G401.6 (cell line): ENCODE data around the gene AUTS2.
"Not testable (repeated sequence)": the region's sequence is repeated elsewhere in the genome, so short reads cannot be mapped to it uniquely, and the experiment has no call there.

Source experiments
- FAIRE-seq: peaks from 2 replicates; lab custom pipeline; 2012; peaks lifted over from hg19 to GRCh38; lab: Jason Lieb, UNC

AUTS2 gene

DNA sequence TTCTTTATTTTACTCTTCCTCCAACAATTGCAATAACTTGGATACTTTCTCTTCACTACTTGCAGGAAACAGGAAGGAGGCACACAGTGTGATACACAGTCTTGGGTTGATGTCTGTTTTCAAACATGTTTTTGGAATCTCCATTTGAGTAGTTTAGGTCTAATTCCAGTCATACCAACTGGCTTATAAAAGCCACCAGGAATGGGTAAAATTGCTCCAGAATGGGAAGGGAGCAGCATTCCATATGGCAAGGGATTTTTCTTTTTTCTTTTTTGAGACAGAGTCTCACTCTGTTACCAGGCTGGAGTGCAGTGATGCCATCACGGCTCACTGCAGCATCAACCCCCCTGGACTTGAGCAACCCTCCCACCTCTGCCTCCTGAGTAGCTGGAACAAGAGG, 988.5 kb downstream of the AUTS2 start:
- FAIRE-seq = no peak

DNA sequence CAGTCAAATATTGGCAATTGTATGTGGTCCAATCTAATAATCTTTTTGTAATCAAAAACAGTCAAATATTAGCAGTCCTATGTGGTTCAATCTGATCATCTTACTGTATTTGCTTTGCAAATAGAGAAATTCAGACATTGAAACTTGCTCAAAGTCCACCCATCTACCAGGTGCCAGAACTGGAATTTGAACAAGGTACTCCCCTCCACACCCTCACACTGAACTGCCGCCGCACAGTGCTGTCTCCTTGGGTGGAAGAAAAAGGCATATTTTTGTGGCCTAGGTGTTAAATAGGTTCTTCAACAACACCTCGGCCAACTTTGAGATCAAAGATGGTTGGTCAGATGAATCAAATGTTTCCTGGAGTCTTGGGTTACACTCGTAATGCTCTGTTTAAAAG, 989.5 kb downstream of the AUTS2 start:
- no peak for FAIRE-seq

DNA sequence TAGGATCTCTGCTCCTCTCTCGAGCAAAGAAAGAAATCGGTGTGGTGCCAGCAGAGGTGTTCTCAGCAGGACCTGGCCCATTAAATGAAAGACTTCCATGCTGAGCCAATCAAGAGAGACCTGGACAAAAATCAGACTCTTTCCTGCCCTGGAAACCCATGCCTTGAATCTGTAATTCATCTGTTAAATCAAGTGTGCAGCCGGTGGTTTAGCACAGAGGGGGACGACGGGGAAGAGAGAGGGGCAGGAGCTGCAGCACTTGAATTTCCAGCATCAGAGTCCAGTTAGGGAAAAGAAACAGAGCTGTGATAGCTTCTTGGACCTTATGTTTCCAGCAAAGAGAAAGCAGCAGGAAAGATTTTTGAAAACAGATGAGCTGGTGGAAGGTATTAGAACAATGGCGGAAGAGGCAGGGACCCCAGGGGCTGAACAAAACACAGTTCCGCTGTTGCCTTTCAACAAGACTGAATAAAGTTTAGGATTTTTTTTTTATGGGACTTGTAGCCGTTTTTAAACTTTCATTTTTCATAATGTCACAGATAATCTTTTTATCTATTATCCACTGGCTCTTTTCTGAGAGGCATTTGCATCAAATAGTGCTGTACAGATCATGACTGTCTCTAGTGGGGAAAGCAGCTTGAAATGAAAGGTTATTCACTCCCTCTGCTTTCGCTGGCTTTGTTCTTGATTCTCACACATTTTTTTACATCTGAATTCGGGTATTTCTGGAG, 990.1 kb downstream of the AUTS2 start:
- FAIRE-seq = no peak

DNA sequence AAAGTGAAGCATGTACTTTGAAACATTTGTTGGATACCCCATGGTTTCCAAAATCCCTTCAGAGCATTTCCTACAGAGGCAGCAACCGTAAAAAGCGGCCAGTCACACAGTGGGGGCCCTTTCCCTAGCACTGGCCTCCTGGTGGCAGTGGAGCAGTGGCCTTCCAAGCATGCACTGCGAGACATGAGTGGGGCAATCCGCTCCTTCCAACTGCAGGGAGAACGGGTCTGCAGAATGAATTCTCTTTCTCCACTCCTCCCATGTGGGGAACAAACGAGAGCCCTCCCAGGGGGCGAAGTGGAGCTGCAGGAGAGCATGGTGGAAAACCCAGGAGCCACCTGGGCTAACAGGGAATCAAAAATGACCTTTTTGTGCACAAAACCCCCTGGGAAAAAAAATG, 990.7 kb downstream of the AUTS2 start:
- no peak for FAIRE-seq

DNA sequence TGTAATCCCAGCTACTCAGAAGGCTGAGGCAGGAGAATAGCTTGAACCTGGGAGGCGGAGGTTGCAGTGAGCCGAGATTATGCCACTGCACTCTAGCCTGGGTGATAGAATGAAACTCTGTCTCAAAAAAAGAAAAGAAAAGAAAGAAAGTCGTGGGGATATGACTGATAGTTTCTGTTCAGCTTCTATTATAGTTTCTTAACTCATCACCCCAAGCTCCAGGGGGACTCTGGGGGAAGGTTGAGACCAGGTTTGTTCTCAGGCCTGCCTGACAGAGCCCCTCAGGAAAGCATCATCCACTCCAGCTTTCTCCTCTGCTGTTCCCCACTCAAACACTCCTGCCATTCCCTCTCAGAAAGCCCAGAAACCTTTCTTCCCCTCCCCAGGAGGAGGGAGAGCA, 991.3 kb downstream of the AUTS2 start:
- FAIRE-seq = no peak

DNA sequence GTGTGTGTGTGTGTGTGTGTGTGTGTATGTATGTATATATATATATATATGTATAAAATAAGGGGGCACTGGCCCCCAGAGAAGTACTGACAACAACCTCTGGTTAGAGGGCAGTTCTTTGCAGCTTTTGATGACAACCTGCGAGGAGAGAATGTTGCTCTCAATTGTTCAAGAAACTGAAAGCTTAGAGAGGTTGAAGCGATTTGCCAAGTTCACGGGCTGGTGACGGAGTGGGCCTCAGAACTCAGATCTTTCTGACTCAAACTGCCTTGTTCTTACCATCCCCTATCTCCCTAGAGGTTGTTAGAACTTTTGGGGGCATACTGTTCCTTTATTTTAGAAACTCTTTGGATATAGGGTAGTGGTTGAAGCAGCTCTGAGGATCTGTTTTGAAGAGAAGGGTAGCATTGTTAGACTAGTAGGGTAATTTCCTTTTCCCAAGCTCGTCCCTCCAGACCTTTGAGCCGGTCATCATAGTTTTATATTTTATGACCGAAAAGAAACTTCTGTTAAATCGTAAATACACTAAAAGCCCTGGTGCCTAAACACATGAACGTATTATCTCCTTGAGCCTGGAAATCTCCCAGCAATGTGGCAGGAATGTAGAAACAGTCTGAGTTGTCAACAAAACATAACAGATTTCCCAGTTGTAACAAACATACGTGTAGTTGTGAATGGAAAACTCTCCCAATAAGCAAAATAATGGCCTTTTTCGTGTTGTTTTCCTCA, 992.0 kb downstream of the AUTS2 start:
- no peak for FAIRE-seq

DNA sequence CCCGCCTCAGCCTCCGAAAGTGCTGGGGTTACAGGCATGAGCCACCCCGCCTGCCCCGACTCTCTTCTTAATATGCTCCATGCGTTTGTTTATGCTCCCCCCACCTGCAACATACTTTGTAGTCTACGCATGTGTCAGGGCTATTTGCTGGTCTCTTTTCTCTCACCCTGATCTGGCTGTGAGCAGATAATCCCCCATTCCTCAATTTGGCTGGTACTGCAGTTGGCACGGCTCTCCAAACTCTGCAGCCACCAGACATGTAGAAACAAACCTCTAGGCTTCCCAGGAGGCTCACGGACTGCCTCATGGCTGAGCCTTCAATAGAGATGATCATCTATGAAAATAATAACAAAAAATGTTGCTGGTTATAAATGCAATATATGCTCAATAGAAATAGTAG, 993.4 kb downstream of the AUTS2 start:
- no peak for FAIRE-seq

DNA sequence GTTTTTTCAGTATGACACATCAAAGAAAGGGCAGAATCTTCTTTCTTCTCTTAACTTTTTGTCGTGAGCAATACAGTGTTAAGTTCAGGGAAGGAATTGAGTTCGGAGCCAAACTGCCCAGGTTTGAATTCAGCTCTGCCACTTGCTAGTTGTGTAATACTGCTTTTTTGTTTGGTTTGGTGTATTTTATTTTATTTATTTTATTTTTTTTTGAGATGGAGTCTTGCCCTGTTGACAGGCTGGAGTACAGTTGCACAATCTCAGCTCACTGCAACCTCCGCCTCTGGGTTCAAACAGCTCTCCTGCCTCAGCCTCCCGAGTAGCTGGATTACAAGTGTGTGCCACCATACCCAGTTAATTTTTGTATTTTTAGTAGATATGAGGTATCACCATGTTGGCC, 993.9 kb downstream of the AUTS2 start:
- FAIRE-seq = no peak

DNA sequence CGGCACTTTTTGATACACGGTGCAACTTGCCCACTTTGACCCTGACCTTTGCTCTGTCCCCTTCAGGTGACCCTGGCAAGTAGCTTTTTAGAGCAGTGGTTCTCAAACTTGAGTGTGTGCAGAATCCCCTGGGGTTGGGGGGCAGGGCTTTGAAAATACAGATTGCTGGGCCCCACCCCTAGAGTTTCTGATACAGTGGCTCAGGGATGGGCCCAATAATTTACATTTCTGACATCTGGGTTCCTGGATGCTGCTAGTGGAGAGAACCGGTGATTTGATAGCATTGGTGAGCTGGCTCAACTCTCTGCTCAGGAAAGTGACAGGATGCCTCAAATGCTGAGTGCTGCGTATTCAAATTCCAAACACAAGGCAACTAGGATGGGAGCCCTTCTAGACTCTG, 995.9 kb downstream of the AUTS2 start:
- FAIRE-seq = no peak

DNA sequence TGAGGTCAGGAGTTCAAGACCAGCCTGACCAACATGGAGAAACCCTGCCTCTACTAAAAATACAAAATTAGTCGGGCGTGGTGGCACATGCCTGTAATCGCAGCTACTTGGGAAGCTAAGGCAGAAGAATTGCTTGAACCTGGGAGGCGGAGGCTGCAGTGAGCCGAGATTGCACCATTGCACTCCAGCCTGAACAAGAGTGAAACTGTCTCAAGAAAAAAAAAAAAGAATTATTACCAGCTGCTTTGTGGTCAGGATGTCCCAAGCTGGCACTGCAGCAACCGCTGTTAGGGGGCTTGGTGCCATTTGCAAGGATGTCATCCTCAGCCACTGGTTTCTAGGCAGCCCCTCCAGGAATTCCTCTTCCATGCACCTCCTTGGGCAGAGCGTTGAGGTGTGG, 996.6 kb downstream of the AUTS2 start:
- not testable (repeated sequence) for FAIRE-seq

DNA sequence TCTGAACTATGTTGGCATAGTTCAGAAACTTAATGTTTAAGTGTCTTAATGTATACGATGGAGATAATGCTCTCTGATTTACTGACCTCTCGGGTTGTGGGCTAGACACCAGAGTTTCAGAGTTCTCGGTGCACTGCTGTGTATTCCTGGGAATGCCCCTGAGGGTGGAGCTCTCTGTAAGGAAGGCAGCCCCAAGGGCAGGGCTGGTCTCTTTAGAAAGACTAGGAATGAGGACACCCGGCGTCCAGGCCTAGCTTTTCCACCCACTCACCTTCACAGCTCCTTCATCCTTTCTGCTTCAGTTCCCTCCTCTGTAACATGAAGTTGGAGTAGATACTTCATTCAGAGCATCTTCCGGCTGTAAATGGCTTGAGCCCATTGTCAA, 997.1 kb downstream of the AUTS2 start:
- FAIRE-seq = no peak

DNA sequence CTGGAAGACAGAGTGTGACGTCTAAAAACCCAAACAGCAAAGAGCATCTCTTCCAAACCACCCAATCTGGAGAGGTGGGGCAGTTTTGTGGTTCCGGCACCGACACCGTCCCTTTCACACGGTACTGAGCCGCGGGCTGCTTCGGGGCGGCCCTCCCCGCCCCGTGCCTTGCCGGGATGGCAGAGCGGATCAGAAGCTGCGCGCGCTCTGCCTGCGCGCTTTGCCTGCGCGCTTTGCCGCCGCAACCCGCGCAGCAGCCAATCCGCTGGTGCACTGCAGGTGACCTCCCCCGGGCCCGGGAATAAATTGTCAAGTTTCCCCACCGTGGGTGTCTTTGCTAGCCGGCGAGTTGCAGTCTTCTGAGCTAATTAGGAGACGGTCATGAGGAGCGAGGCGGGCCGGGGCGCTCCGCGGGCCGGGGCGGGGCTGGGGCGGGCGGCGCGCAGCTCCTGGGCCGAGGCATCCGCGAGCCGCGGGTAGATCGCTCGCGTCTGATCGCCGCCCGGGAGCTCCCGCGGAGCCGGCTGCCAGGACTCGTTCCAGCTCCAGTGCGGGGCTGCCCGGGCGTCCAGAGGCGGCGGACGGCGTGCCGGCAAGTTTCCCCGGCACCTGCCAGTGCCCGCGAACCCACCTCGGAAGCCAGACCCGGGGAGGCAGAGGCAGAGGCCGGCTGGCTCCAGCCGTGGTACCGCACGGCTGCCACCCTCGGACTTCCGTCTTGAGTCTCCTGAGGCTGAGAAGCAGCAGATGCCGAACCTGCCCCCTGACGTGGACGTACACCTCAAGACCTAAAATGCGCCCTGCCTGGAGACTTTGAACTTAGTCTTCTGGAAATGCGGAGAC, 997.7 kb downstream of the AUTS2 start:
- no peak for FAIRE-seq

DNA sequence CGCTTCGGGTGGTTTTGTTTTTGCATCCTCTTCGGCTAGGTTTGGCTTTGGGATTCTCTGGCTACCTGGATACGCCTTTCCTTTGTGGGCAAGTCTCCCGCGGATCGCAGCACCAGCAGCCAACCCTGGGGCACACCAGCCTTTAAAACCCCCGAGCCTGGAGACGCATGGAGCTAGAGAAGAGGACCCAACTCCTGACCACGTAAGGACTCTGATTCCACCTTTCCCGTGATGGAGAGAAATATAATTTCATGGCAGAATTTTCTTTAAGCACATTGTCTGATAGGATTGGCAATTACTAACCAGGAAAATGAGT, 998.3 kb downstream of the AUTS2 start:
- FAIRE-seq = no peak

DNA sequence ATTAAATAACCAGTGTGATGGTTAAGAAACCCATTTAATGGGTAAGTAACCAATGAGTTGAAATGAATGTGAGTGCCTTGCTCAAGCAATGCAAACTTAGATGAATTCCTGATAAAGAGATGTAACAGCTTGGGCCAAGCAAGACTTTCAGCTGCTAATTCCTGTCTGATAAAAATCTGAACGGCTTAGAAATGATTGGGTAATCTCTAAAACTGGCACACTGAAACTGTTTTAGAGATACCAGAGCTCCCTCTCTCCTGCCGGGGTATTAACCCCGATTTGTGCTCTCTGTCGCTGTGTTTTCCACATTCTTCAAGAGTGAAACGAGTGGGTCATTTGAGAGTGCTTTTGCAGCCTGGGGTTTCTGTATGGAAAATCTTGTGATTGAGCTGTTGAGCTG, 998.8 kb downstream of the AUTS2 start:
- no peak for FAIRE-seq

DNA sequence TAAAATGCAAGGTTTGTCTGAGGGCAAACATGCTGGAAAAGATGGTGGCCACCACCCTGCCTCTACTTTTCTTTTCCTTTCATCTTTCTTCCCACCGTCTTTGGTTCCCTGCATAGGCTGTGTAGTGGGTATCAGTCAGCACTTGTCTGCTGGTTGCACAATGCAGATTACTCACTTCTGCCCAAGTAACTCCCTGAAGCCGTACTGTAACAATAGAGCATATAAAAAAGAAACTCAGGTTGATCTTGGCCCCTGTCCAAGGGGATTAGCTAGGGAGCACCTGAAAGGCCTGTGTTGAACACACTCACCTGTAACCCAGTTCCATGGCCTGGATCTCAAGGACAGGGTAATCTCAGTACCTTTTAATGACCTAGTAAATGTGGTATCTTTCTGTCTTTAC, 1000.7 kb downstream of the AUTS2 start:
- FAIRE-seq = no peak

DNA sequence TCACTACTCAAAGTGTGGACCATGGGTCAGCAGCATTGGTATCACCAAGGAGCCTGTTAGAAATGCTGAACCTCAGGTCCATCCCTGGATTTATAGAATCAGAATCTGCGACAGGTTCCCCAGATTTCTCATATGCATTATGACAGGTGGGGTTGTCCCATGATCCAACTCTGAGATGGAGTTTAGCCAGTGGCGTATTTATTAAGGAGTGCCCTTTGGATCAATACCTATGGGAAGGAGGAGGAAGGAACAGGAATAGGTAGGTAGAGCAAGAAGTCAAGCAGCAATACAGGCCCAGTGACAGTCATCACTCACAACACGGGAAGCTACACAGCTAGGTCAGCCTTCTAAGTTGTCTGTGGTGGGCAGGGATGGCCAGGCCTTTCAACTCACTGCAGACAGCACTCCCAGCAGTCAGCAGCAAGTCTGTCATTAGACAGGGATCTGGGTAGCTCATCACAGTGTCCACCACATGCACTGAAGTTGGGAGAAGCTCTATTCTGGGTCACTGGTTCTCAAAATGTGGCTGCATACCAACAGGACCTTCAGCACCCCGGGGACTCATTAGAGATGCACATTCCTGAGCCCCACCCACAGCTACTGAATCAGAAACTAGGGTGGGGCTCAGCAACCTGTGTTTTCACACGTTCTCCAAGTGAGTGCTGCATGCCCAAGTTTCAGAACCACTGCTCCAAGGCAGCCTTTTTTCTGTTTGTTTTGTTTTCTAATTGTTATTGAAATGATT, 1001.3 kb downstream of the AUTS2 start:
- no peak for FAIRE-seq

DNA sequence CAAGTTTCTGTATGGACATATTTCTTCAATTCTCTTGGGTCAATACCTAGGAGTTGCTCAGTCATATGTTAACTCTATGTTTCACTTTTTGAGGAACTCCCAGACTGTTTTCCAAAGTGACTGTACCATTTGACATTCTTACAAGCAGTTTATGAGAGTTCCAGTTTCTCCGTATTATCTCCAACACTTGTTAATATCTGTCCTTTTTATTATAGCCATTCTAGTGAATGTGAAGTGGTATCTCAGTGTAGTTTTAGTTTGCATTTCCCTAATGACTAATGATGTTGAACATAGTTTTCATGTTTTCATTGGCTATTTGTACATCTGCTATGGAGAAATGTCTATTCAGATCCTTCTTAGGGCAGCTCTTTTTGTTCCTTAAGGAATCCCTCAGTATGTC, 1002.7 kb downstream of the AUTS2 start:
- FAIRE-seq = no peak

DNA sequence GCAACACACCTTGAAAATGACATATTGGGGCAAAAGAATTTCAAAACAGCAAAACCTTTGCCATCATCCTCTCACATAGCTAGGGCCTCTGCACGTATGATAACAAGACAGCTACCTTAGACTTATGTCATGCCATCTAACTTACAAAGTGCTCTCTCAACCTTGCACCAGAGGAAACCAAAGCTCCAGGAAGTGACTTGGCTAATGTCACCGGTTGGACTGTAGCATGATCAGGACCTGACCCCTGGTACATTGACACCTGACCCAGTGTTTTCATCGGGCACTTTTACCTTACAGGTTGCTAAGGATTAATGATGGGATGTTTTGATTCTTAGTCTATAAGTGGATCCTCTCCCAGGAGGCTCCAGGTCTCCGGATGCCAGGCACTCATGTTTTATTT, 1003.8 kb downstream of the AUTS2 start:
- no peak for FAIRE-seq

DNA sequence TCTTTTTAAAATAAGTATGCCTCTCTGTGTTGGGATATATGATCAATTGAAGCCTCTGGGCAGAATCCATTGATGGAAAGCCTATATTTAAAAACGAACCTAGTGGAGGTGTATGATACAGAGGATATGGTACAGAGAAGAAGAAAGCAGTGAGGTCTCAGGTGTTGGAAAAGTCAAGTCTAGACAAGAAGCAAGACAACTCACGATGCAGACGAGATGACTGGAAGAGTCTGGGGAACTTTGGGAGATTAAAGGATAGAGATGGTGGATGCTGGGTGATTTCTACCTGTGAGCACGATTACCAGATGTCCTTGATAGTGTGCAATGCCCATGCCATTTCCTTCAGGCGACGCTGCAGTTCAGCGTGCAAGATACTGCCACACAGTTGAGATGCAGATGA, 1009.0 kb downstream of the AUTS2 start:
- FAIRE-seq = no peak

DNA sequence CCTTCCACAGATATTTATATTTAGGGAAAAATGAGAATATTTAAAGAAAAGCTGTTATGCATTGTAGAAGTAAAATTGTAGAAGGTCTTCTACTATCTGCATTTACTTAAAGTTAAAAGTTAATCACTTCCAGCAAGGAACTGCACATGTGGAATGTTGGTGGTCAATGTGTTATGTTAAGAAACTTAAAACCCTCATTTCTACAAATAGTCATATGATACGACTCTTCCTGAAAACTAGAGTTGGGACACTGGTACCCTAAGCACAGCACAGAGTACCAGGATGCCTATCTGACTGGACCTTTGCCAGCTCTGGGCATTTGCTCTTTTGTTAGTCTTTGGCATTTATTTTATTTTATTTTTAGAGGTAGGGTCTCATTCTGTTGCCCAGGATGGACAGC, 1009.5 kb downstream of the AUTS2 start:
- no peak for FAIRE-seq

DNA sequence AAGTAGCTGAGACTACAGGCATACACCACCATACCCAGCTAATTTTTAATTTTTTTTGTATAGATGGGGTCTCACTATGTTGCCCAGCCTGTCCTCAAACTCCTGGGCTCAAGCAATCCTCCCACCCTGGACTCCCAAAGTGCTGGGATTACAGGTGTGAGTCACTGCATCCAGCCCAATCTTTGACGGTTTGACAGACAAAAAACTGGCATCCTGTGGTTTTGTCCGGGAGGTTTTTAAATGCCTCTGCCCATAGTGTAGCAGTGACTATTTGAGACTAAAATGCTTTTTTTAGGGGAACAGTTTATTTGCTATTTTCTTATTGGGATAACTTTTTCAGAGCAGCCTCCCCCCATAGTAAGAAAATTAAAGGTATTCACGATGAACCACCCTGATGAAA, 1010.0 kb downstream of the AUTS2 start:
- no peak for FAIRE-seq

DNA sequence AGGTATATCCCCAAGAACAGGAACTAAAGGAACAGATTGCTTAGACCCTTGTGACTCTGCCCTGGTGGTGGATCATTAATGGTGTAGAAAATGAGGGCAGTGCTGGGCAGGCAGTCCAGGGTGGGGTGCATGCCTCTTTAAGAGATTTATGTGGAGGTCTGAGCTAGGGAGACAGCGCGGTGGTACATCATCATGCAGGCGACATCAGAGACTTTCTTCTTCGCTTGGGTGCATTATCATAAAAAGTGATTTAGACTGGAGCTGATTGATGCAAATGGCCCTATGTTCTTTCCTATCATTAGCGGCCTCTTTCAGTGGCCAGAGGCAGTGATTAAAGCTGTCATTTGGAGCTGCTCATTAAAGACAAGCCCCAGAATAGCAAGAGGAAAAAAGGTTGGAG, 1014.5 kb downstream of the AUTS2 start:
- FAIRE-seq = no peak
